GM12878 (cell line): Measurements from ENCODE around the gene MIA3. TPM values are rescaled to one million over a fixed set of nuclear protein-coding genes. Genes with fewer than 3 reads are reported as not detected.
"Not testable (repeated sequence)": the region's sequence is repeated elsewhere in the genome, so short reads cannot be mapped to it uniquely, and the experiment has no call there.

Source experiments
- ATAC-seq: fragments of 200-7000 bp; cut with Tn5 transposase; 3 replicates; pipeline ENCODE4 v1.9.1; 2020; ENCODE audit warnings: mild to moderate bottlenecking, moderate library complexity
- BruUV-seq: library from RNA; stranded (reverse); fragments of 400-500 nt; replicated peaks from 2 replicates; lab custom pipeline; 2021; lab: Mats Ljungman, UMichigan
- CTCF ChIA-PET: fragments of 300-600 bp; sonication (Branson Sonifier 250); formaldehyde crosslinking; extraction: SDS; loops from one replicate; lab custom pipeline; 2021; ENCODE audit warnings: inconsistent platforms; lab: Yijun Ruan, JAX
- POLR2A ChIA-PET: fragments of 350-600 bp; formaldehyde crosslinking; extraction: SDS; loops from one replicate; lab custom pipeline; 2021; ENCODE audit warnings: inconsistent platforms; lab: Charles Lee
- RAD21 ChIA-PET: fragments of 300-600 bp; sonication (Branson Sonifier 250); formaldehyde crosslinking; loops from one replicate; lab custom pipeline; 2023; ENCODE audit warnings: antibody characterized with exemption; ENCODE audit not compliant: unreplicated experiment; lab: Charles Lee
- SMC1A ChIA-PET: fragments of 300-600 bp; sonication (Branson Sonifier 250); formaldehyde crosslinking; loops from one replicate; lab custom pipeline; 2023; ENCODE audit not compliant: unreplicated experiment, uncharacterized antibody; lab: Charles Lee
- DNase-seq: peaks from one replicate; pipeline ENCODE4 v3.0.0-alpha.2; 2011; ENCODE audit warnings: low read depth, low spot score
- FAIRE-seq: peaks from 3 replicates; lab custom pipeline; 2011; peaks lifted over from hg19 to GRCh38; lab: Jason Lieb, UNC
- H2AFZ ChIP-seq: 2 replicates; pipeline ENCODE4 v1.6.0; 2011; ENCODE audit warnings: low read depth, low read length, control low read depth; ENCODE audit not compliant: control insufficient read depth
- H3K27ac ChIP-seq: 2 replicates; pipeline ENCODE4 v1.5.1; 2011; ENCODE audit warnings: control low read depth; ENCODE audit not compliant: control insufficient read depth, insufficient read depth
- H3K27me3 ChIP-seq, 2 experiments: replicated peaks in 1 of 2; 2 replicates each; pipeline versions ENCODE4 v1.6.0 to v1.6.1; 2011; ENCODE audit warnings: low read length in 1 of 2; ENCODE audit not compliant: control insufficient read depth in 2 of 2, insufficient read depth in 2 of 2
- H3K36me3 ChIP-seq, 2 experiments: 2 replicates each; pipeline ENCODE4 v1.5.1; 2011; ENCODE audit warnings: low read length in 1 of 2; ENCODE audit not compliant: control insufficient read depth in 2 of 2, insufficient read depth in 2 of 2
- H3K4me1 ChIP-seq: 2 replicates; pipeline ENCODE4 v1.6.1; 2011; ENCODE audit warnings: mild to moderate bottlenecking, low read length, moderate library complexity, mixed read lengths; ENCODE audit not compliant: control insufficient read depth, insufficient read depth
- H3K4me2 ChIP-seq: 2 replicates; pipeline ENCODE4 v1.6.0; 2011; ENCODE audit warnings: control low read depth; ENCODE audit not compliant: control insufficient read depth, insufficient read depth
- H3K4me3 ChIP-seq: fragments of 200-600 bp; sonication (generic); 2 replicates; pipeline ENCODE4 v1.5.1; 2016
- H3K79me2 ChIP-seq: 2 replicates; pipeline ENCODE4 v1.6.0; 2011; ENCODE audit warnings: low read length; ENCODE audit not compliant: control insufficient read depth, insufficient read depth
- H3K9ac ChIP-seq: 2 replicates; pipeline ENCODE4 v1.8.0; 2011; ENCODE audit warnings: low read length, control low read depth, mixed read lengths; ENCODE audit not compliant: control insufficient read depth, insufficient read depth
- H3K9me3 ChIP-seq: replicated peaks from 3 replicates; pipeline ENCODE4 v1.5.1; 2011; ENCODE audit warnings: mild to moderate bottlenecking, low read length; ENCODE audit not compliant: control insufficient read depth, insufficient read depth
- H4K20me1 ChIP-seq: 2 replicates; pipeline ENCODE4 v1.6.0; 2011; ENCODE audit not compliant: control insufficient read depth, insufficient read depth
- CREB1 ChIP-seq: IDR thresholded peaks from 2 replicates; pipeline ENCODE4 v1.6.1; 2012; ENCODE audit warnings: low read depth, mild to moderate bottlenecking, inconsistent platforms
- FOS ChIP-seq: IDR thresholded peaks from 3 replicates; pipeline ENCODE4 v1.6.1; 2011; ENCODE audit warnings: borderline replicate concordance; ENCODE audit not compliant: insufficient read length; ENCODE audit errors: extremely low read depth
- HDAC2 ChIP-seq: fragments of 200-600 bp; sonication (generic); IDR thresholded peaks from 2 replicates; pipeline ENCODE4 v1.6.1; 2017
- MEF2B ChIP-seq: fragments of 450-650 bp; IDR thresholded peaks from 2 replicates; pipeline ENCODE4 v1.6.1; 2018; ENCODE audit warnings: mild to moderate bottlenecking, moderate library complexity; ENCODE audit not compliant: partially characterized antibody, poor library complexity, severe bottlenecking
- SMC3 ChIP-seq: IDR thresholded peaks from 2 replicates; pipeline ENCODE4 v1.6.1; 2011; ENCODE audit warnings: low read length, improper control_type of control experiment, borderline replicate concordance
- TARDBP ChIP-seq: IDR thresholded peaks from 2 replicates; pipeline ENCODE4 v1.6.1; 2016; ENCODE audit warnings: borderline replicate concordance
- ZNF274 ChIP-seq: IDR thresholded peaks from one replicate; pipeline ENCODE4 v1.8.0; 2011; ENCODE audit not compliant: insufficient read length, insufficient read depth
- ZSCAN29 ChIP-seq: fragments of 450-650 bp; IDR thresholded peaks from 2 replicates; pipeline ENCODE4 v1.6.1; 2017; ENCODE audit warnings: mild to moderate bottlenecking, moderate library complexity
- WGBS: methylation state at CpG from one replicate; pipeline ENCODE4 v1.1.6; 2016; ENCODE audit warnings: low lambda C conversion rate; ENCODE audit not compliant: insufficient replicate concordance, insufficient coverage; ENCODE audit errors: missing lambda C conversion rate; 5-methylcytosine and 5-hydroxymethylcytosine counted together
- in situ Hi-C: fragments of 300-500 bp; cut with MboI; formaldehyde crosslinking; loops from 9 replicates; pipeline ENCODE4 v1.14.3; 2018; ENCODE audit warnings: mixed read lengths
- intact Hi-C: fragments of 100-400 bp; cut with micrococcal nuclease; formaldehyde crosslinking; loops from one replicate; pipeline ENCODE4 v1.14.2; 2022; ENCODE audit not compliant: unreplicated experiment
- polyA plus RNA-seq, 11 experiments: library from polyadenylated mRNA; depleted of rRNA in 4 of 11; unstranded in 6 of 11; stranded (reverse) in 5 of 11; fragments of >200 nt; fragmentation: Nextera tagmentation in 4 of 11; fragmentation: Illumina TruSeq in 1 of 11; extraction: Ambion mirVana in 4 of 11; extraction: Trizol in 1 of 11; gene quantifications; 1 replicate in 1 of 11; 2 replicates in 10 of 11; pipeline versions ENCODE4 v1.2.1 to v1.2.3, GENCODE V29; 2011 to 2016; ENCODE audit warnings: inconsistent platforms in 2 of 11, missing spikeins in 2 of 11, low read depth in 1 of 11
- total RNA-seq, 4 experiments: library from RNA; depleted of rRNA in 3 of 4; stranded (reverse); fragments of >200 nt in 3 of 4; fragmentation: Illumina TruSeq in 1 of 4; extraction: Trizol in 1 of 4; gene quantifications; 2 replicates each; pipeline versions ENCODE4 v1.2.1 to v1.2.3, GENCODE V29; 2013 to 2021
- TF ChIP-seq, protein P1 (sequence below): IDR thresholded peaks from 2 replicates; pipeline ENCODE4 v1.6.1; 2011; ENCODE audit warnings: mild to moderate bottlenecking, low read depth, low read length, moderate library complexity; ENCODE audit not compliant: insufficient replicate concordance
- TF ChIP-seq, protein P2 (sequence below): fragments of 450-650 bp; formaldehyde crosslinking; IDR thresholded peaks from 2 replicates; pipeline ENCODE4 v1.4.0; 2020; ENCODE audit warnings: mild to moderate bottlenecking, moderate library complexity

Gene MIA3
- total and polyA plus RNA-seq, 10 of the 15 experiments (the other 5 are each of a cell fraction or from before 2014, with no cell fraction given): 12.9 to 50.8 (median 30.3) TPM

DNA sequence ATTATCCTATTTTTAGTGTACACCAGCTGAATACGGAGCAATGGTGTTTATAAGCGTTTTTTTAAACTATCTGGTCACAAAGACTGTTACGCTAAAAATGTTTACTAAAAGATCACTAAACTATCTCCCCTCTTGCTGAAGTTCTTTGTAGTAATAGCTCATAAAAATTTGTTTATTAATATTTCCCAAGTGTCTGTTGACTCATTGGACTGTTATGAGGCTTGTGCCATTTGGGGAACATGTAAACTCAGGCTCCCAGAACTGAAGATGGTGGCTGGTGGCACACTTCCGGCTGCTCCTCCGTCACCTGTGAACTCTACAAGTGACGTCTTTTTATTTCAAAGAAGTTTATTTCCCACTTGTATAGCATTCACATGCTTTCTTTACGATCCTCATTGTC is 48.1 kb downstream of the MIA3 start:
- Histone ChIP-seq H3K27ac (no peak overlapping the region), H3K27me3 (no peaks in the 10 kb centered on the region), H3K9me3 (no peaks in the 10 kb centered on the region), H2AFZ (no peak overlapping the region), H3K4me1 (no peaks in the 10 kb centered on the region), H3K9ac (no peak overlapping the region), H3K79me2 (no peaks in the 10 kb centered on the region), H4K20me1 (peaks cover 2% of the 10 kb centered on the region; the same call in 1 of the 2 replicates), H3K36me3 (peaks cover 2 to 39% of the 10 kb centered on the region in 2 experiments), H3K4me3 (no peak overlapping the region), H3K4me2 (no peak overlapping the region)
- TF ChIP-seq, protein P1, sequence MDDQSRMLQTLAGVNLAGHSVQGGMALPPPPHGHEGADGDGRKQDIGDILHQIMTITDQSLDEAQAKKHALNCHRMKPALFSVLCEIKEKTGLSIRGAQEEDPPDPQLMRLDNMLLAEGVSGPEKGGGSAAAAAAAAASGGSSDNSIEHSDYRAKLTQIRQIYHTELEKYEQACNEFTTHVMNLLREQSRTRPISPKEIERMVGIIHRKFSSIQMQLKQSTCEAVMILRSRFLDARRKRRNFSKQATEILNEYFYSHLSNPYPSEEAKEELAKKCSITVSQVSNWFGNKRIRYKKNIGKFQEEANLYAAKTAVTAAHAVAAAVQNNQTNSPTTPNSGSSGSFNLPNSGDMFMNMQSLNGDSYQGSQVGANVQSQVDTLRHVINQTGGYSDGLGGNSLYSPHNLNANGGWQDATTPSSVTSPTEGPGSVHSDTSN: no peak
- TF ChIP-seq SMC3 (no peak), ZSCAN29 (no peak), TARDBP (no peak), ZNF274 (no peak), CREB1 (no peak), MEF2B (no peak), HDAC2 (no peak), FOS (no peak)
- TF ChIP-seq, protein P2, sequence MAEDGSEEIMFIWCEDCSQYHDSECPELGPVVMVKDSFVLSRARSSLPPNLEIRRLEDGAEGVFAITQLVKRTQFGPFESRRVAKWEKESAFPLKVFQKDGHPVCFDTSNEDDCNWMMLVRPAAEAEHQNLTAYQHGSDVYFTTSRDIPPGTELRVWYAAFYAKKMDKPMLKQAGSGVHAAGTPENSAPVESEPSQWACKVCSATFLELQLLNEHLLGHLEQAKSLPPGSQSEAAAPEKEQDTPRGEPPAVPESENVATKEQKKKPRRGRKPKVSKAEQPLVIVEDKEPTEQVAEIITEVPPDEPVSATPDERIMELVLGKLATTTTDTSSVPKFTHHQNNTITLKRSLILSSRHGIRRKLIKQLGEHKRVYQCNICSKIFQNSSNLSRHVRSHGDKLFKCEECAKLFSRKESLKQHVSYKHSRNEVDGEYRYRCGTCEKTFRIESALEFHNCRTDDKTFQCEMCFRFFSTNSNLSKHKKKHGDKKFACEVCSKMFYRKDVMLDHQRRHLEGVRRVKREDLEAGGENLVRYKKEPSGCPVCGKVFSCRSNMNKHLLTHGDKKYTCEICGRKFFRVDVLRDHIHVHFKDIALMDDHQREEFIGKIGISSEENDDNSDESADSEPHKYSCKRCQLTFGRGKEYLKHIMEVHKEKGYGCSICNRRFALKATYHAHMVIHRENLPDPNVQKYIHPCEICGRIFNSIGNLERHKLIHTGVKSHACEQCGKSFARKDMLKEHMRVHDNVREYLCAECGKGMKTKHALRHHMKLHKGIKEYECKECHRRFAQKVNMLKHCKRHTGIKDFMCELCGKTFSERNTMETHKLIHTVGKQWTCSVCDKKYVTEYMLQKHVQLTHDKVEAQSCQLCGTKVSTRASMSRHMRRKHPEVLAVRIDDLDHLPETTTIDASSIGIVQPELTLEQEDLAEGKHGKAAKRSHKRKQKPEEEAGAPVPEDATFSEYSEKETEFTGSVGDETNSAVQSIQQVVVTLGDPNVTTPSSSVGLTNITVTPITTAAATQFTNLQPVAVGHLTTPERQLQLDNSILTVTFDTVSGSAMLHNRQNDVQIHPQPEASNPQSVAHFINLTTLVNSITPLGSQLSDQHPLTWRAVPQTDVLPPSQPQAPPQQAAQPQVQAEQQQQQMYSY (CRISPR knock-in tag): no peak
- no TSS peak for BruUV-seq
- ChIA-PET RAD21 (interaction anchor here (1.0 kb wide), 1 partner anchor 12 kb away, joined by 3 read pairs; no protein-coding TSS in a partner anchor), POLR2A (no interaction called here), CTCF (interaction anchor here (0.8 to 0.9 kb wide), 2 partner anchors 11 to 200 kb away, joined by 3 to 4 read pairs; no protein-coding TSS in a partner anchor), SMC1A (interaction anchor here (0.9 kb wide), 1 partner anchor 32 kb away, joined by 3 read pairs; no protein-coding TSS in a partner anchor)
- FAIRE-seq (no peak), DNase-seq (no peak), ATAC-seq (no peak)
- intact Hi-C loops: no loop called here
- WGBS: 95% methylated on average over 7 of the region's 7 CpGs
- in situ Hi-C loops: no loop called here

- H3K4me1 ChIP-seq, H3K4me2 ChIP-seq, H2AFZ ChIP-seq, H3K27ac ChIP-seq, H3K79me2 ChIP-seq, DNase-seq, H4K20me1 ChIP-seq, H3K9ac ChIP-seq, H3K4me3 ChIP-seq, CTCF ChIA-PET, BruUV-seq, ATAC-seq, in situ Hi-C loops, intact Hi-C loops, RAD21 ChIA-PET, H3K9me3 ChIP-seq, H3K27me3 ChIP-seq: not testable (repeated sequence)
- FAIRE-seq: peak; percentile 44
- peaks cover 2 to 31% of the 10 kb centered on the region in 2 experiments for H3K36me3 ChIP-seq
- ChIA-PET POLR2A (interaction anchor here (0.6 kb wide), 1 partner anchor 1202 kb away, joined by 4 read pairs; no protein-coding TSS in a partner anchor), SMC1A (interaction anchor here (0.7 to 0.8 kb wide), 2 partner anchors 10 to 52 kb away, joined by 3 to 4 read pairs; no protein-coding TSS in a partner anchor)
- no CpG with 5 or more reads among the region's 4 CpGs for WGBS
Observed at GRCh38 chr1:222668184-222668583, 50.3 kb downstream of the MIA3 start.
